Measurements from ENCODE around the gene VWA5B1. TPM values are rescaled to one million over a fixed set of nuclear protein-coding genes. Genes with fewer than 3 reads are reported as not detected.

Gene VWA5B1
- total RNA-seq, 4 donors from 2014 or later = 0.12 TPM; not detected in 3

DNA sequence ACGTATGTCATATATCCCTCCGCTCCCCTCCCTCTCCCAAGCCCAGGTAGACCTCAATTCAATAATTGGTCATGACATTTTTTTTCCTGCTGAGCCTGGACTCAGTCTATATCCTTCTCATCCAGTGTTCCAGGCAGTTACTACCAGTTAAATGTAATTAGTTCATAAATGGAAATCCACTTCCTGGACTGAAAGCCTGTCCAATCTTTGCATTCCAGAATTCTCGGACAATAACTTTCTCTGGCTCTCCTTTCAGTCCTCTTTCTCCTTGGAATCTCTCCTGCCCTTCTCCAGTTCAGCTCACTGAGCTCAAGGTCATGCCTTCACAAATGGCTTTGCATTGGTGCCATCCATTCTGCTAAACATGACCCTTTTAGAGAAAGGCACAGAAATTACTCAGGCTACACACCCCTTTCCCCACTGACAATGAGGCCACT lies 34.8 kb downstream of the VWA5B1 start:
- Histone ChIP-seq H3K27me3 (peaks cover 28% of the 10 kb centered on the region), H3K36me3 (no peaks in the 10 kb centered on the region), H3K9me3 (no peaks in the 10 kb centered on the region), H3K4me3 (no peak overlapping the region), H3K27ac (no peak overlapping the region), H3K4me1 (peaks cover 0 to 34% (median 7%) of the 10 kb centered on the region in 3 donors)
- no peak for ATAC-seq
- no peak for TF ChIP-seq POLR2A (IDR thresholded peaks at IDR 0.05)
- TF ChIP-seq EP300 (IDR thresholded peaks at IDR 0.05) = no peak
- TF ChIP-seq, protein P1, sequence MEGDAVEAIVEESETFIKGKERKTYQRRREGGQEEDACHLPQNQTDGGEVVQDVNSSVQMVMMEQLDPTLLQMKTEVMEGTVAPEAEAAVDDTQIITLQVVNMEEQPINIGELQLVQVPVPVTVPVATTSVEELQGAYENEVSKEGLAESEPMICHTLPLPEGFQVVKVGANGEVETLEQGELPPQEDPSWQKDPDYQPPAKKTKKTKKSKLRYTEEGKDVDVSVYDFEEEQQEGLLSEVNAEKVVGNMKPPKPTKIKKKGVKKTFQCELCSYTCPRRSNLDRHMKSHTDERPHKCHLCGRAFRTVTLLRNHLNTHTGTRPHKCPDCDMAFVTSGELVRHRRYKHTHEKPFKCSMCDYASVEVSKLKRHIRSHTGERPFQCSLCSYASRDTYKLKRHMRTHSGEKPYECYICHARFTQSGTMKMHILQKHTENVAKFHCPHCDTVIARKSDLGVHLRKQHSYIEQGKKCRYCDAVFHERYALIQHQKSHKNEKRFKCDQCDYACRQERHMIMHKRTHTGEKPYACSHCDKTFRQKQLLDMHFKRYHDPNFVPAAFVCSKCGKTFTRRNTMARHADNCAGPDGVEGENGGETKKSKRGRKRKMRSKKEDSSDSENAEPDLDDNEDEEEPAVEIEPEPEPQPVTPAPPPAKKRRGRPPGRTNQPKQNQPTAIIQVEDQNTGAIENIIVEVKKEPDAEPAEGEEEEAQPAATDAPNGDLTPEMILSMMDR (IDR thresholded peaks at IDR 0.05) = no peak
- no peak for TF ChIP-seq POLR2AphosphoS5 (IDR thresholded peaks at IDR 0.05)
- WGBS, 2 donors (ENCODE audit: low coverage in 1 of 2) = 39 to 41% methylated on average over 3 of the region's 3 CpGs

DNA sequence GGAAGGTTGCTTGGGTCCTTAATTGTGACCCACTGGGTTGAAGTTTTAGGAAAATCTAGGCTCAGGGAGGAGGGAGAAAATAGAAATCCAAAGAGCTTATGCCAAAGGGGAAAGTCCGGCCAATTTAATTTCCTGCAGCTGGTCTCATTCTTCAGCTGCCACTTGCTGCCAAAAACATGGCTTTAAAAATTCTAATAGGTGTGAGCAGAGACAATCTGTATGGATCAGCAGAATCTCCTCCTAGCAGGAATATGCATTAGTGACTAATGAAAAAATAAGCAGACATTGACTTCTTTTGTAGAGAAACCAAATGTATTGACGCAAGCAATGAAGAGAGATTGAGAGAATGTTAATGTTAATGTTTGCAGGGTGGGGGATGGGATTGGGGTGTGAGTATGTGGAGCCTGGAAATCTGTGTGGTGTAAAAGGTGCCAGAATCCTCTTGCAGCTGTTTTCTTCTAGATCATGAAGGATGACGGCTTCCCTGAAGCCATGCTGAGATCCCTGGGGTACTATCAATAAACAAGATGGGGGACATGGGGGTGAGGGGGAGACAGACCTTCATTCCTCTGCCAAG lies 35.3 kb downstream of the VWA5B1 start:
- no peak for ATAC-seq
- Histone ChIP-seq H3K4me3 (no peak overlapping the region), H3K9me3 (no peaks in the 10 kb centered on the region), H3K27me3 (peaks cover 29% of the 10 kb centered on the region), H3K36me3 (no peaks in the 10 kb centered on the region), H3K27ac (no peak overlapping the region), H3K4me1 (peaks cover 0 to 34% (median 7%) of the 10 kb centered on the region in 3 donors)
- WGBS, 2 donors (ENCODE audit: low coverage in 1 of 2) = 16 to 33% methylated on average over 1 to 3 of the region's 3 CpGs
- TF ChIP-seq POLR2AphosphoS5 (IDR thresholded peaks at IDR 0.05) (no peak), EP300 (IDR thresholded peaks at IDR 0.05) (no peak), POLR2A (IDR thresholded peaks at IDR 0.05) (no peak)
- TF ChIP-seq, protein P1 (IDR thresholded peaks at IDR 0.05) = no peak

DNA sequence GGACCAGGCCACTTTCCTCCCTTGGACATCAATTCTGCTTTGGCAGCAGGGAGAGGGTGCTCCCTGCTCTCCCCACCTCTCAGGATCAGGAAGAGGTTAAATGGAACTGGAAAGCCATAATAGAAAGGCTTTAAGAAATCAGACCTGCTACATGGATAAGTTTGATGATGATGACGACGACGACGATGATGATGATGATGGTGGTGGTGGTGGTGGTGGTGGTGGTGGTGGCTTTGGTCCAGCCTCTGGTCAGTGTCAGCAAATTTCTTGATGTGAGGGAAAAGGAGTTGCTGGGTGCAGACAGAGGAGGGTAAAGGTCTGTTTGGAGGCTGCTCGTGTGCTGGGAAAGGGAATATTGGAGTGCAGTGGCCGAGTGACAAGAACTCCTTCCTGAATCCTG lies 36.8 kb downstream of the VWA5B1 start:
- H3K27ac ChIP-seq = no peak overlapping the region
- H3K36me3 ChIP-seq = no peaks in the 10 kb centered on the region
- no peak overlapping the region for H3K4me3 ChIP-seq
- H3K9me3 ChIP-seq = no peaks in the 10 kb centered on the region
- 58 to 69% methylated on average over 2 to 6 of the region's 6 CpGs for WGBS, 2 donors (ENCODE audit: low coverage in 1 of 2)
- TF ChIP-seq, protein P1 (IDR thresholded peaks at IDR 0.05) = no peak
- TF ChIP-seq POLR2AphosphoS5 (IDR thresholded peaks at IDR 0.05) (no peak), POLR2A (IDR thresholded peaks at IDR 0.05) (no peak), EP300 (IDR thresholded peaks at IDR 0.05) (no peak)
- ATAC-seq = no peak
- H3K4me1 ChIP-seq = peaks cover 0 to 20% (median 7%) of the 10 kb centered on the region in 3 donors
- H3K27me3 ChIP-seq = peaks cover 36% of the 10 kb centered on the region

DNA sequence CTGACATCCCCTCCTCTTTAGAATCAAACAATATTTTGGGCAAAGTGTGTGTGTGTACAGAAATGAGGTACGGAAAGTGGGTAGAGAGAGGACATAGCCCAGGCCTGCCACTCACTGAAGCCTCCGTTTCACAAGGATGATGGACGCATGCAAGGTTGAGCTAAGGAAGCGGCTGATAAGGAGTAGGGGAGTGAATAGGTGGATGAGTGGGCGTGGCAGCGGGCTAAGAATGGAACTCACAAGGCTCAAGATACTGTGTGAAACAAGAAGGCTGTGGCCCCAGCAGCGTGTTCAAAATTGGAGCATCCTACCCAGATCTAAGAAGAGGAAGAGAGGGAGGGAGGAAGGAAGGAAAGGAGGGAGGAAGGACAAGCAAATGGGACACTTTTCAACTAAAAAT lies 37.5 kb downstream of the VWA5B1 start:
- Histone ChIP-seq H3K27me3 (peaks cover 36% of the 10 kb centered on the region), H3K36me3 (no peaks in the 10 kb centered on the region), H3K27ac (no peak overlapping the region), H3K4me3 (no peak overlapping the region), H3K9me3 (no peaks in the 10 kb centered on the region), H3K4me1 (peaks cover 0 to 20% (median 7%) of the 10 kb centered on the region in 3 donors)
- ATAC-seq = no peak
- TF ChIP-seq POLR2A (IDR thresholded peaks at IDR 0.05) = no peak
- TF ChIP-seq, protein P1 (IDR thresholded peaks at IDR 0.05) = no peak
- no peak for TF ChIP-seq EP300 (IDR thresholded peaks at IDR 0.05)
- TF ChIP-seq POLR2AphosphoS5 (IDR thresholded peaks at IDR 0.05) = no peak
- WGBS, 2 donors (ENCODE audit: low coverage in 1 of 2) = 56 to 70% methylated on average over 2 to 7 of the region's 7 CpGs

Measured in gastroesophageal sphincter (tissue), 4 donors.